ENCODE measurements around the gene SEPTIN14.
"Not testable (repeated sequence)": the region's sequence is repeated elsewhere in the genome, so short reads cannot be mapped to it uniquely, and the experiment has no call there.

SEPTIN14 gene

DNA sequence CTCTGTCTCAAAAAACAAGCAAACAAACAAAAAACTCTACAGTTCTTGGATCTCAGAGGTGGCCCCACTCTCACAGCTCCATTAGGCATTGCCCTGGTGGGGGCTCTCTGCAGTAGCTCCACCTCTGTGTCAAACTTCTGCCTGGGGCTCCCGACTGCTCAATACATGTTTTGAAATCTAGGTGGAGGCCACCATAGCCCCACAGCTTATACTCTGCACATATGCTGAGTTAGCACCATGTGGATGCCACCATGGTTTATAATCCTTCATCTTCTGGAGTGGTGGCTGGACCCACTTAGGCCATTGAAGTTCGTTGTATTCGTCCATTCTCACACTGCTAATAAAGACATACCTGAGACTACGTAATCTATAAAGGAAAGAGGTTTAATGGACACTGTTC is 78.4 kb downstream of the SEPTIN14 start:
- Histone ChIP-seq H3K27ac (no peak overlapping the region), H3K4me3 (no peak overlapping the region)
- no peak for DNase-seq (ENCODE audit: low spot score)
- TF ChIP-seq, protein P1, sequence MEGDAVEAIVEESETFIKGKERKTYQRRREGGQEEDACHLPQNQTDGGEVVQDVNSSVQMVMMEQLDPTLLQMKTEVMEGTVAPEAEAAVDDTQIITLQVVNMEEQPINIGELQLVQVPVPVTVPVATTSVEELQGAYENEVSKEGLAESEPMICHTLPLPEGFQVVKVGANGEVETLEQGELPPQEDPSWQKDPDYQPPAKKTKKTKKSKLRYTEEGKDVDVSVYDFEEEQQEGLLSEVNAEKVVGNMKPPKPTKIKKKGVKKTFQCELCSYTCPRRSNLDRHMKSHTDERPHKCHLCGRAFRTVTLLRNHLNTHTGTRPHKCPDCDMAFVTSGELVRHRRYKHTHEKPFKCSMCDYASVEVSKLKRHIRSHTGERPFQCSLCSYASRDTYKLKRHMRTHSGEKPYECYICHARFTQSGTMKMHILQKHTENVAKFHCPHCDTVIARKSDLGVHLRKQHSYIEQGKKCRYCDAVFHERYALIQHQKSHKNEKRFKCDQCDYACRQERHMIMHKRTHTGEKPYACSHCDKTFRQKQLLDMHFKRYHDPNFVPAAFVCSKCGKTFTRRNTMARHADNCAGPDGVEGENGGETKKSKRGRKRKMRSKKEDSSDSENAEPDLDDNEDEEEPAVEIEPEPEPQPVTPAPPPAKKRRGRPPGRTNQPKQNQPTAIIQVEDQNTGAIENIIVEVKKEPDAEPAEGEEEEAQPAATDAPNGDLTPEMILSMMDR (IDR thresholded peaks at IDR 0.05) = no peak

DNA sequence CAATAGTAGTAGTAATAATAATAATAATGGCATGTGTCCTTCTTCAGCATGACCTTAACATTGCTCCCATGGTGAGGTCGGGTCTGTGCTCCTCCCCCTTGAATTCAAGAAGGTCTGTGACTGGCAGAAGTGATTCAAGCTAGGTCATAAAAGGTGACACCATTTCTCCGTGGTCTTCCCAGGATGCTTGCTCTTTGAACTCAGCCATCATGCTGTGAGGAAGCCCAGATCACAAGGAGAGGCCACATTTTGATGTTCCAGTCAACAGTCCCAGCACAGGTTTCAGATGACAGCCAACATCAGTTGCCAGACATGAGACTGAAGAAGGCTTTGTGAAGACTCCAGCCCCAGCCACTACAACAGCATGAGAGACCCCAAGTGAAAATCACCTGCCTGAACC is 83.9 kb downstream of the SEPTIN14 start:
- DNase-seq (ENCODE audit: low spot score) = no peak
- TF ChIP-seq, protein P1 (IDR thresholded peaks at IDR 0.05) = no peak
- Histone ChIP-seq H3K27ac (no peak overlapping the region), H3K4me3 (no peak overlapping the region)

DNA sequence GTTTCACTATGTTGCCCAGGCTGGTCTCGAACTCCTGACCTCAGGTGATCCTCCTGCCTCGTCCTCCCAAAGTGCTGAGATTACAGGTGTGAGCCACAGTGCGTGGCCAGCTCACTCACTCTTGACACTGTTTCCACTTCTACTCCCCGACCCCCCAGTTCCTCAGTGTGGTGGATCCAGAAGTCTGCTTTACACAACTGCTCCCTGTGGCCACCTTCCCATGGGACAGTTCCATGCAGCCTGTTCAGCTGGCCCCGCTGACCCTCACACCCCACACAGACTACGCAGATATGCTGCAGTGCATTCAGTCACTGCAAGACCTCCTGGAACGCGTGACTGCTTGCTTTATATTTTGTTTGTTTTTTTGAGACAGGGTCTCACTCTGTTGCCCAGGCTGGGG is 86.4 kb downstream of the SEPTIN14 start:
- DNase-seq (ENCODE audit: low spot score) = no peak
- TF ChIP-seq, protein P1 (IDR thresholded peaks at IDR 0.05) = no peak
- Histone ChIP-seq H3K4me3 (no peak overlapping the region), H3K27ac (no peak overlapping the region)

DNA sequence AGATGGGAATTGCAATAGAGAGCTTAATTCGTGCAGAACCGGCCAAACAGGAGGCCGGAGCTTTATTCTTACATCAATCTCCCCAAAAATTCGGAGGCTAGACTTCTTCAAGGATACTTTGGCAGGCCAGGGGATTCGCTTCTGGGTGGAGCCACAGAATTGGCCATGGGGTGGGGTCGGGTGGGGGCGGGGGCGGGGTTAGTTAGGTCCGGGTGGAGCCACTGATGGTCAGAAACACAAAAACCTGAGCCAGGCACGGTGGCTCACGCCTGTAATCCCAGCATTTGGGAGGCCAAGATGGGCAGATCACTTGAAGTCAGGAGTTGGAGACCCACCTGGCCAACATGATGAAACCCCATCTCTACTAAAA is 87.5 kb downstream of the SEPTIN14 start:
- Histone ChIP-seq H3K27ac (no peak overlapping the region), H3K4me3 (no peak overlapping the region)
- TF ChIP-seq, protein P1 (IDR thresholded peaks at IDR 0.05) = no peak
- DNase-seq (ENCODE audit: low spot score) = no peak

DNA sequence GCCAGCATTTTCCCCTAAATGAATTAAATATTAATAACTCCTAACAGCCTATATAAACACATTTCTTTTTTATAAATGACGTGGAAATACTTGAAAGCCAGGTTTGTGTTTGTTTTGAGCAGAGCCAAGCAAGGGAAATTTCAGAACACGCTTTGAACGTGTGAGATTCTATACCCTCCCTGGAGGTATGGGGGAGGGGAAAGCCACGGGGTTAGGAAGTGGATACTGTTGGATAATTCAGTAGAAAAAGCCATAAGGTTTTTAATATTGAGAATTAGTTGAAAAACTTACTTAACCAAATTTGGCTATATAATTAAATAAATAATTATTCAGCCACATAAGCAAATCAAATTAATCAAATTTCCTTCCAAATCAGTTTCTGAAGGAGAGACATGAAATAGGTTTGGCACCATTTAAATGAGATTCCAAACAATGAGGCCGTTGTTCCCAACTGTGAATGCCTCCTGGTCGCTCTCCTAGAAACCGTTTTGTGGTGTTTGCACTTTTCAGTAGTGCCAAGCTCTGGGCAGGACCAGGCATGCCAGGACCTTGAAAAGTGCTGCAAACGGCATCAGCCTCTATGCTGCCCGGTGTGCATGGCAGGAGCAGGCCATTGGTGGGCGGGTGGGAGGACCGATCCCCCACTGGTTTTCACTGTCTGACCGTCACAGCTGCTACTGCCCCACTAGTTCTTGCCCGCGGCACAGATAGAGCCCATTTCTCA is 88.1 kb downstream of the SEPTIN14 start:
- Histone ChIP-seq H3K27ac (no peak overlapping the region), H3K4me3 (no peak overlapping the region)
- TF ChIP-seq, protein P1 (IDR thresholded peaks at IDR 0.05) = no peak
- no peak for DNase-seq (ENCODE audit: low spot score)

DNA sequence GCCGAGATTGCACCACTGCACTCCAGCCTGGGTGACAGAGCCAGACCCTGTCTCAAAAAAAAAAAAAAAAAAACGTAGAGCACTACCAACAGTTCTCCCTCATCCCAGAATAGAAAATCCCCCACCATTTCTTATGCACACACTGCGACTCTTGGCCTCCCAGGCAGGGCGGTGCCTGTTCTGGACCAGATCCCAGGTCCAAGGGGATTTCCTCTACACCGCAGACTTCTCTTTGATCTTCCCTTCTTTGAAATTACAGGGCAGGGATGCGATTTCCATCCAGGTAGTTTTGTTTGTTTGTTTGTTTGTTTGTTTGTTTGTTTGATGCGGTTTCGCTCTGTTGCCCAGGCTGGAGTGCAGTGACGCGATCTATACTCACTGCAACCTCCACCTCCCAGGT is 91.8 kb downstream of the SEPTIN14 start:
- TF ChIP-seq, protein P1 (IDR thresholded peaks at IDR 0.05) = no peak
- Histone ChIP-seq H3K4me3 (no peak overlapping the region), H3K27ac (no peak overlapping the region)
- DNase-seq (ENCODE audit: low spot score) = no peak

DNA sequence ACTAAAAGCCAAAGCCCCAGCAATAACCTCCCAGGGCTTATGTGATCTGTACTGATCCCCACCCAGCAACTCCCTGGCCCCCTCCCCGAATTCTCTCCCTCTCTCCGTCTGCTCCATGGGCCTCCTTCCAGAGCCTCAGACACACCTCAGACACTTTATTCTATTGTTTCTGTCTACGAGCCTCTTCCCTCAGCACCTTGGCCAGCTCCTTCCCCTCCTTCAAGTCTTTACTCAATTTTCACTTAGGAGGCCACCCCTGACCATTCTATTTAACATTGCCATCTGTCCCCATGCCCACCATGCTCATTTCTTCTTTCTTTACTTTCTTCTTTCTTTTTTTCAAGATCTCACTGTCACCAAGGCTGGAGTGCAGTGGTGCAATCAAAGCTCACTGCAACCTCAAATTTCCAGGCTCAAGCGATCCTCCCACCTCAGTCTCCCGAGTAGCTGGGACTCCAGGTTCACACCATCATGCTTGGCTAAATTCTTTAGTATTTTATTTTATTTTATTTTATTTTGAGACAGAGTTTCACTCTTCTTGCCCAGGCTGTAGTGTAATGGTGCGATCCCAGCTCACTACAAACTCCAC is 109.2 kb downstream of the SEPTIN14 start:
- not testable (repeated sequence) for DNase-seq (ENCODE audit: low spot score); H3K4me3 ChIP-seq; H3K27ac ChIP-seq

DNA sequence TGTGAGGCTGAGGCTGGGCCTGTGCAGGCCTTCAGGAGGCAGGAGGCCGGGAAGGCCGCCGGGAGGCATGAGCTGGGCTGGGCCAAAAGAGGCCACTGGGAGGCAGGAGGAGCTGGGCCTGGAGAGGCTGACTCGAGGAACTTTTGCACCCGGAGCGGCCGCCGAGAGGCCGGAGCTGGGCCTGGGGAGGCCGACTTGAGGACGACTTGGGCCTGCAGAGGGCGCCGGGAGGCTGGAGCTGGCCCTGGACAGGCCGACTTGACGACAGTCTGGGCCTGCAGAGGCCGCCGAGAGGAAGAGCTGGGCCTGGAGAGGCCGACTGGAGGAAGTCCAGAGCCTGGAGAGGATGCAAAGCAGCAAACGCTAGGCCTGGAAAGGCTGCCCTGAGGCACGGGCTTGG is 117.8 kb downstream of the SEPTIN14 start:
- H3K4me3 ChIP-seq; H3K27ac ChIP-seq; DNase-seq (ENCODE audit: low spot score): not testable (repeated sequence)

Data from coronary artery (tissue), 2 donors.